Lower leg skin (tissue), 3 donors: ENCODE results near the gene ACAP1.

ENCODE experiments used
- CTCF ChIP-seq, 3 donors: fragments of 450-650 bp; IDR thresholded peaks; one replicate each; pipeline ENCODE4 v1.5.1; 2016; ENCODE audit warnings: antibody characterized with exemption in 3 of 3, mild to moderate bottlenecking in 3 of 3, moderate library complexity in 2 of 3
- POLR2A ChIP-seq, 2 donors: fragments of 450-650 bp; IDR thresholded peaks; one replicate each; pipeline ENCODE4 v1.6.1; 2016 to 2017; ENCODE audit warnings: antibody characterized with exemption in 2 of 2, mild to moderate bottlenecking in 1 of 2, moderate library complexity in 1 of 2

GRCh38 chr17:7329997-7330637 lies 6.2 kb upstream of the ACAP1 start:
- TF ChIP-seq CTCF (IDR thresholded peaks at IDR 0.05) = no peak
- TF ChIP-seq POLR2A (IDR thresholded peaks at IDR 0.05) = no peak
